ENCODE measurements around the gene LRRK2. TPM values are rescaled to one million over a fixed set of nuclear protein-coding genes. Genes with fewer than 3 reads are reported as not detected.

Gene LRRK2
- polyA plus RNA-seq, 6 donors from 2014 or later: 5.4 to 12.8 (median 10.7) TPM

DNA sequence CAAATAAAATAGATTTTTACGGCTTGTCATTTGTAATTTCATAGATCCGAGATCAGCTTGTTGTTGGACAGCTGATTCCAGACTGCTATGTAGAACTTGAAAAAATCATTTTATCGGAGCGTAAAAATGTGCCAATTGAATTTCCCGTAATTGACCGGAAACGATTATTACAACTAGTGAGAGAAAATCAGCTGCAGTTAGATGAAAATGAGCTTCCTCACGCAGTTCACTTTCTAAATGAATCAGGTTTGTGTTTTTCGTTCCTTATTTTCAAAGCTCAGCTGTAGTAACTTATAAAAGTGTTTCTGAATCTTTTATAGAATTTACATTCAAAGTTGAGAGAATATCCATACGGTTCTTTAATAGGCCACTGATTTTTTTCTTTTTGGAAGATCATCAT, 89.1 kb downstream of the LRRK2 start:
- Mint-ChIP-seq H3K36me3 (peaks cover 0 to 18% of the 10 kb centered on the region in 2 donors), H3K4me1 (peaks cover 0 to 18% (median 11%) of the 10 kb centered on the region in 3 donors), H3K4me3 (peak overlapping the region in 2 of 8 donors; percentile 7 to 10), H3K27me3 (no peaks in the 10 kb centered on the region), H3K27ac (peak overlapping the region in 3 of 6 donors; percentile 15 to 64 (median 18)), H3K9me3 (no peaks in the 10 kb centered on the region)
- ATAC-seq (ENCODE audit: low read depth in 2 of 2): peak; percentile 30 to 55
- DNase-seq: no peak

DNA sequence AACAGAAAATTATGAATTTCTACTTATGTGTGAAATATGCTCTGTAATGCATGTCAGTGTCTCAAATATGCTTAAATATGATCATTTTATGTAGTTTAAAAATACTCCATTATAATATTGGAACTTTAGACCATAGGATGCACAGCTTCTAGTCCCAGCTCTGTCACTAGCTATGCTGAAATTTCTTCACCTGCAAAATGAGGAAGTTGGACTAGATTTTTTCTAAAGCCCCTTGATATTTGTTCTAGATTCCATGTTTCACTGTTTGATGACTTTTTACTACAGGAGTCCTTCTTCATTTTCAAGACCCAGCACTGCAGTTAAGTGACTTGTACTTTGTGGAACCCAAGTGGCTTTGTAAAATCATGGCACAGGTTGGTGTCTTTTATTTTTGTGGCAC, 90.1 kb downstream of the LRRK2 start:
- Mint-ChIP-seq H3K36me3 (peaks cover 0 to 14% of the 10 kb centered on the region in 2 donors), H3K27ac (peak overlapping the region in 1 of 6 donors; percentile 59), H3K4me1 (peaks cover 0 to 18% (median 11%) of the 10 kb centered on the region in 3 donors), H3K4me3 (no peak overlapping the region), H3K9me3 (no peaks in the 10 kb centered on the region), H3K27me3 (no peaks in the 10 kb centered on the region)
- peak in 1 of 2 donors; percentile 54 for ATAC-seq (ENCODE audit: low read depth in 2 of 2)
- no peak for DNase-seq

DNA sequence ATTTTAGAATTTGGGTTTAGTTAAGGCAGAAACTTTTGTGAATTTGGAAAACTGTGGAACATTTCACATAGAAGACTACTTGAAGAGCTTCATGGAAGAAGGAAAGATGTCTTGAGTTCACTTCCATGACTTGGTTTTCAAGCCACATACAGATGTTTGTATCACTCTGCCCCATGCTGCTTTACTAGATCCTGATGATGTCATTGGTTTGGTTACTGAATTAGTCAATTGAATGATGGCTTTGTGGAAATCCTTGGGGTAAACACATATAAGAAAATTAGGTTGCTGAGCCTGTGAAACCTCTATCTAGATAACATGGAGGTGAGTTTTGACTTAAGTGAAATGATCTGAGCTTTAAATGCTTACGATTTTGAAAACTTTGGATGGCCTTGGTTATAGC, 90.6 kb downstream of the LRRK2 start:
- Mint-ChIP-seq H3K4me3 (no peak overlapping the region), H3K27ac (peak overlapping the region in 1 of 6 donors; percentile 59), H3K9me3 (no peaks in the 10 kb centered on the region), H3K27me3 (no peaks in the 10 kb centered on the region), H3K36me3 (peaks cover 0 to 16% of the 10 kb centered on the region in 2 donors), H3K4me1 (peaks cover 0 to 18% (median 11%) of the 10 kb centered on the region in 3 donors)
- no peak for DNase-seq
- no peak for ATAC-seq (ENCODE audit: low read depth in 2 of 2)

- H3K36me3 Mint-ChIP-seq: peaks cover 26 to 46% of the 10 kb centered on the region in 2 donors
- H3K27ac Mint-ChIP-seq: no peak overlapping the region
- peaks cover 0 to 6% (median 0%) of the 10 kb centered on the region in 7 donors for H3K9me3 Mint-ChIP-seq
- ATAC-seq (ENCODE audit: low read depth in 2 of 2) (no peak), DNase-seq (no peak)
- H3K27me3 Mint-ChIP-seq: no peaks in the 10 kb centered on the region
- peaks cover 0 to 3% (median 0%) of the 10 kb centered on the region in 3 donors for H3K4me1 Mint-ChIP-seq
- no peak overlapping the region for H3K4me3 Mint-ChIP-seq
Observed at GRCh38 chr12:40324261-40324660, 99.5 kb downstream of the LRRK2 start.

DNA sequence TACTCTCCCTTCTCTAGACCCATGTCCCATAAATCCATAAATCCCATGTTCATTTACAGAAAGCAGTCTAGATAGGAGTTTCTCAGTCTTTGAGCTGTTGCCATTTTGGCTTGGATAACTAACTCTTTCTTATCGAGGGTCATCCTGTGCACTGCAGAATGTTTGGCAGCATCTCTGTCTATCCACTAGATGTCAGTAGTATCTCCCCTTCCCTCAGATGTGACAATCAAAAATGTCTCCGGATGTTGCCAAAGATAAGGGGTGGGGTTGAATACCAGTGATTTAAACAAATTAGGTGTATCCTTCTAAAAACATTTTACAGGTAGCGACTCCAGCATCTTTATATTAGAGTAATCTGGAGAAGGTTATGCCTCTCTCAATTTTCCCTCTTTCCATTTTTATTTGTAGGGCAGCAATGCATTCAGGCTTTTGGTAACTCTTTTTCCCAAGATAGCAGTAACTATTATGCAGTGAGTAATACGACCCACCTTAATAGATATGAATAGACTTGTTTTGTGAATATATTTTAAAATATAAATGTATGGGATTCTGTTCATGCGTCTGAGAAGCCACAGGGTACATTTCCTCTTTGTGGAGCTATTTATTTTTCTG, 100.7 kb downstream of the LRRK2 start:
- Mint-ChIP-seq H3K27me3 (no peaks in the 10 kb centered on the region), H3K4me1 (peaks cover 0 to 3% (median 0%) of the 10 kb centered on the region in 3 donors), H3K4me3 (no peak overlapping the region), H3K27ac (no peak overlapping the region), H3K9me3 (peaks cover 0 to 15% (median 8%) of the 10 kb centered on the region in 7 donors), H3K36me3 (peaks cover 36 to 52% of the 10 kb centered on the region in 2 donors)
- DNase-seq (no peak), ATAC-seq (ENCODE audit: low read depth in 2 of 2) (peak; percentile 67 to 75)

DNA sequence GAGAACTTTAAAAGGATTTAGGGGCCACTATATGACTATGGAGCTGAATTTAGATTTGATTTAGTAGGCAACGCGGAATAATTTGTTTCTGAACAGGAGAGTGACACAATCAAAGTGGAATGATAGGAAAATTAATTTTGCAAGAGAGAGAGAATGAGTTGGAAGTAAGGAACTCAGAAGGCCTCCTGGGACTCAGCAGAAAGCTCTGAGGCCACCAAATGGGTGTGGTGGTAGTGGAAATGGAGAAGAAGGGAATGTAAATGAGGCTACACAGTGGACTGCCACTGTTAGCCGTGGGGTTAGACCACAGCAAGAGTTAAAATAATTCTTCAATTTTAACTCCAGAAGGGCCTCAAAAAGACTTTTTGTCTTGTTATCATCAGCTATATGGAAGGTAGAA, 102.7 kb downstream of the LRRK2 start:
- ATAC-seq (ENCODE audit: low read depth in 2 of 2) (no peak), DNase-seq (no peak)
- peaks cover 0 to 22% (median 12%) of the 10 kb centered on the region in 7 donors for H3K9me3 Mint-ChIP-seq
- peak overlapping the region in 3 of 6 donors; percentile 5 to 93 (median 37) for H3K27ac Mint-ChIP-seq
- H3K36me3 Mint-ChIP-seq: peaks cover 47 to 55% of the 10 kb centered on the region in 2 donors
- H3K27me3 Mint-ChIP-seq: no peaks in the 10 kb centered on the region
- H3K4me1 Mint-ChIP-seq: peaks cover 0 to 3% (median 0%) of the 10 kb centered on the region in 3 donors
- H3K4me3 Mint-ChIP-seq: no peak overlapping the region

- ATAC-seq (ENCODE audit: low read depth in 2 of 2) (no peak), DNase-seq (no peak)
- Mint-ChIP-seq H3K27me3 (no peaks in the 10 kb centered on the region), H3K36me3 (peaks cover 68 to 69% of the 10 kb centered on the region in 2 donors), H3K27ac (no peak overlapping the region), H3K9me3 (peaks cover 0 to 22% (median 12%) of the 10 kb centered on the region in 7 donors), H3K4me3 (no peak overlapping the region), H3K4me1 (peaks cover 0 to 6% (median 0%) of the 10 kb centered on the region in 3 donors)
Observed at GRCh38 chr12:40330180-40330579, 105.4 kb downstream of the LRRK2 start.

- Mint-ChIP-seq H3K4me3 (no peak overlapping the region), H3K27ac (no peak overlapping the region), H3K4me1 (peaks cover 0 to 6% (median 3%) of the 10 kb centered on the region in 3 donors), H3K27me3 (no peaks in the 10 kb centered on the region), H3K9me3 (peaks cover 0 to 22% (median 12%) of the 10 kb centered on the region in 7 donors), H3K36me3 (peaks cover 68 to 74% of the 10 kb centered on the region in 2 donors)
- no peak for ATAC-seq (ENCODE audit: low read depth in 2 of 2)
- DNase-seq: no peak
Observed at GRCh38 chr12:40331886-40332285, 107.1 kb downstream of the LRRK2 start.

- ATAC-seq (ENCODE audit: low read depth in 2 of 2): no peak
- H3K4me1 Mint-ChIP-seq: peaks cover 0 to 11% (median 3%) of the 10 kb centered on the region in 3 donors
- H3K27ac Mint-ChIP-seq: peak overlapping the region in 2 of 6 donors; percentile 6 to 36
- peaks cover 36 to 45% of the 10 kb centered on the region in 2 donors for H3K36me3 Mint-ChIP-seq
- peaks cover 0 to 5% (median under 1%) of the 10 kb centered on the region in 7 donors for H3K9me3 Mint-ChIP-seq
- no peak overlapping the region for H3K4me3 Mint-ChIP-seq
- H3K27me3 Mint-ChIP-seq: no peaks in the 10 kb centered on the region
- DNase-seq: no peak
Observed at GRCh38 chr12:40335991-40336390, 111.2 kb downstream of the LRRK2 start.

- Mint-ChIP-seq H3K9me3 (no peaks in the 10 kb centered on the region), H3K4me1 (peaks cover 0 to 11% (median 3%) of the 10 kb centered on the region in 3 donors), H3K27ac (no peak overlapping the region), H3K4me3 (no peak overlapping the region), H3K27me3 (no peaks in the 10 kb centered on the region), H3K36me3 (peaks cover 33 to 42% of the 10 kb centered on the region in 2 donors)
- ATAC-seq (ENCODE audit: low read depth in 2 of 2): no peak
- DNase-seq: no peak
Observed at GRCh38 chr12:40336573-40337199, 111.9 kb downstream of the LRRK2 start.

- no peak overlapping the region for H3K4me3 Mint-ChIP-seq
- peaks cover 35 to 36% of the 10 kb centered on the region in 2 donors for H3K36me3 Mint-ChIP-seq
Observed at GRCh38 chr12:40338071-40338470, 113.3 kb downstream of the LRRK2 start.

GRCh38 chr12:40338621-40339020, 113.8 kb downstream of the LRRK2 start:
- Mint-ChIP-seq H3K4me1 (peaks cover 0 to 11% (median 6%) of the 10 kb centered on the region in 3 donors), H3K27ac (peak overlapping the region in 1 of 6 donors; percentile 15), H3K36me3 (peaks cover 29 to 31% of the 10 kb centered on the region in 2 donors), H3K27me3 (no peaks in the 10 kb centered on the region), H3K9me3 (no peaks in the 10 kb centered on the region), H3K4me3 (no peak overlapping the region)
- no peak for DNase-seq
- no peak for ATAC-seq (ENCODE audit: low read depth in 2 of 2)

More at GRCh38 chr12:40338071-40338470, 113.3 kb downstream of the LRRK2 start:
- H3K4me1 Mint-ChIP-seq: peaks cover 0 to 11% (median 6%) of the 10 kb centered on the region in 3 donors
- no peak overlapping the region for H3K27ac Mint-ChIP-seq
- no peaks in the 10 kb centered on the region for H3K9me3 Mint-ChIP-seq
- no peaks in the 10 kb centered on the region for H3K27me3 Mint-ChIP-seq
- ATAC-seq (ENCODE audit: low read depth in 2 of 2): no peak
- no peak for DNase-seq

DNA sequence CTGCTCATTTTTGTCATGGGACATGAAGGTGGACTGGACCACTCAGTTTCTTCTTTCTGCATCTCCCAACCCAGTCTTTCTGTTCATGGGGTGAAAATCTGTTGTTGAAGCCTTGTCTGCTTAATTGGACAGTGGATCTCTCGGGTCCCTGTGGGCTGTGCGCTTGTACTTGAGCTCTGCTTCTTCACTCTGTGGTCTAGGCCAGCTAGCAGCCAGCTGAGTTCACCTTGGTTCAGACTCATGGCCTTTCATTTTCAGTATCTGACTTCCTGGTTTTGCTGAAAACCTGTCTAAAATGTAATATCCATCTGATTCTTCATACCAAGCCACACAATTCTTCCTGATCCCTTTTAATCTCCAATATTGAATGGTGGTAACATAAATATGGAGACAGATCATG, 117.2 kb downstream of the LRRK2 start:
- Mint-ChIP-seq H3K4me3 (no peak overlapping the region), H3K27ac (peak overlapping the region in 2 of 6 donors; percentile 4 to 9), H3K9me3 (no peaks in the 10 kb centered on the region), H3K36me3 (peaks cover 18 to 21% of the 10 kb centered on the region in 2 donors), H3K4me1 (peaks cover 0 to 5% (median 3%) of the 10 kb centered on the region in 3 donors), H3K27me3 (no peaks in the 10 kb centered on the region)
- DNase-seq (no peak), ATAC-seq (ENCODE audit: low read depth in 2 of 2) (no peak)

DNA sequence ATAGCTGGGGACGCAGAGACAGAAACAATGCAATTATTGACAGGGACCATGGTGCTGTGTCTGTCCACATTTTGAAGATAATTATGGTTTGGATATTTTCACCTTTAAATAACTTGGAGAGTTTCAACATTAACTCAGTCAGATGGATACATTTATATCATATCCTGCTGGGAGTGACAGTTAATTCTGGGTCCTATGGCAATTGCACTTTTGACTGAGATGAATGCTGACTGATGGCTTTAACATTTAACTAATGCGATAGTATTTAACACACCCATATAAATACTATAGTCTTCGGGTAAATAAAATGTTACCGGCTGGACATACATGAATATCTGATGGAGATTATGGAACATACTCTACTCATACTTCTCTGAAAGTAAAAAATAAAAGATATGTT, 118.3 kb downstream of the LRRK2 start:
- Mint-ChIP-seq H3K27ac (no peak overlapping the region), H3K27me3 (no peaks in the 10 kb centered on the region), H3K36me3 (peaks cover 12 to 18% of the 10 kb centered on the region in 2 donors), H3K4me1 (peaks cover 0 to 3% (median 0%) of the 10 kb centered on the region in 3 donors), H3K9me3 (no peaks in the 10 kb centered on the region), H3K4me3 (no peak overlapping the region)
- no peak for ATAC-seq (ENCODE audit: low read depth in 2 of 2)
- DNase-seq: no peak

All from naive B cell (primary cell).